Endodermal cell (in vitro differentiated cells): ENCODE results near the gene NDUFA12. TPM values are rescaled to one million over a fixed set of nuclear protein-coding genes. Genes with fewer than 3 reads are reported as not detected.

Experiments
- DNase-seq: peaks from one replicate; pipeline ENCODE4 v3.0.0-alpha.2; 2017
- H3K27ac ChIP-seq: 2 replicates; pipeline ENCODE4 v1.5.1; 2013; ENCODE audit warnings: mild to moderate bottlenecking, low read depth, low read length, moderate library complexity
- H3K27me3 ChIP-seq: 2 replicates; pipeline ENCODE4 v1.6.1; 2013; ENCODE audit warnings: mild to moderate bottlenecking, low read length, moderate library complexity; ENCODE audit not compliant: insufficient read depth, control insufficient read depth, poor library complexity, severe bottlenecking
- H3K36me3 ChIP-seq: 2 replicates; pipeline ENCODE4 v1.7.0; 2013; ENCODE audit warnings: mild to moderate bottlenecking, low read length, moderate library complexity; ENCODE audit not compliant: control insufficient read depth, insufficient read depth
- H3K4me1 ChIP-seq: one replicate; pipeline ENCODE4 v1.7.0; 2013; ENCODE audit warnings: low read length; ENCODE audit not compliant: control insufficient read depth, insufficient read depth
- H3K4me3 ChIP-seq: 2 replicates; pipeline ENCODE4 v1.5.1; 2013; ENCODE audit warnings: mild to moderate bottlenecking, low read length, moderate library complexity
- H3K9ac ChIP-seq: 2 replicates; pipeline ENCODE4 v1.6.1; 2013; ENCODE audit warnings: mild to moderate bottlenecking, low read length, moderate library complexity; ENCODE audit not compliant: poor library complexity, severe bottlenecking; ENCODE audit errors: extremely low read depth
- H3K9me3 ChIP-seq: 2 replicates; pipeline ENCODE4 v1.6.1; 2013; ENCODE audit warnings: mild to moderate bottlenecking, low read length, moderate library complexity; ENCODE audit not compliant: control insufficient read depth
- H3K27ac Mint-ChIP-seq: 2 replicates; pipeline ENCODE4 v1.8.0; 2020; ENCODE audit warnings: mixed read lengths
- H3K27me3 Mint-ChIP-seq: 2 replicates; pipeline ENCODE4 v1.8.0; 2021; ENCODE audit warnings: mild to moderate bottlenecking, mixed read lengths; ENCODE audit not compliant: insufficient read depth
- H3K36me3 Mint-ChIP-seq: 2 replicates; pipeline ENCODE4 v1.8.0; 2020; ENCODE audit warnings: low read depth, mixed read lengths
- H3K4me1 Mint-ChIP-seq: 2 replicates; pipeline ENCODE4 v1.8.0; 2020; ENCODE audit warnings: mixed read lengths
- H3K4me3 Mint-ChIP-seq: 2 replicates; pipeline ENCODE4 v1.8.0; 2020; ENCODE audit warnings: mild to moderate bottlenecking, moderate library complexity, mixed read lengths
- H3K9me3 Mint-ChIP-seq: 2 replicates; pipeline ENCODE4 v1.8.0; 2020; ENCODE audit warnings: mild to moderate bottlenecking, mixed read lengths
- CTCF ChIP-seq: fragments of 200-600 bp; sonication (generic); conservative IDR thresholded peaks from 2 replicates; pipeline ENCODE4 v1.5.0; 2021; ENCODE audit warnings: antibody characterized with exemption, mild to moderate bottlenecking
- WGBS, 2 experiments: methylation state at CpG; one replicate each; pipeline versions ENCODE4 v1.1.5 to v1.1.7; 2013; ENCODE audit warnings: missing lambda C conversion rate in 2 of 2, mixed read lengths in 1 of 2; ENCODE audit not compliant: insufficient coverage in 1 of 2, insufficient read length in 1 of 2; 5-methylcytosine and 5-hydroxymethylcytosine counted together
- total RNA-seq, 2 donors: library from RNA; stranded (reverse); fragmentation: NEBNext Ultra II Directional in 1 of 2; extraction: Animal tissue kit (Norgen Biotek cat#: 25700) in 1 of 2; gene quantifications; 2 replicates in 1 of 2; 3 replicates in 1 of 2; pipeline ENCODE4 v1.2.1, GENCODE V29; 2021

NDUFA12 gene
- total RNA-seq, 2 donors from 2014 or later, result 113 to 131 TPM

DNA sequence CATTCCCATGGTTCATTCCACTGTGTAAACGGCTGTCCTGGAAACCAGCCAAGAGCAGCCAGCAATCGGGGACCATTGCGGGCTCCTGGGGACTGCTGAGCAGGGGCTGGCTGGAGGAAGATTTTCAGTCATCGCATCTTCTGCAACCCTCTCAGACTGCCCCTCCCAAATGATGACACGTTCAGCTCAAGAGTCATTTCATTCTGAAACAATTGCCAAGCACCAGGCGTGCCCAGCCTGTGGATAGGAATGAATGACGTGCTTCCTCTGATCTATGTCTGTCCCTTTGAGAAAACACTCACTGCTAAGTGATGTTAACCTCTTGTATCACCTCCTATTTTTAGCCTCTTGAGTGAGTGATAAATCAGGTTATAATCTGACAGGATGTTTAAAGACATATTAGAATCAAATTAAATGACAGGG lies 62.0 kb downstream of the NDUFA12 start:
- no peak overlapping the region for H3K27ac ChIP-seq
- no peak overlapping the region for H3K27ac Mint-ChIP-seq
- no peaks in the 10 kb centered on the region for H3K27me3 Mint-ChIP-seq
- no peak overlapping the region for H3K9ac ChIP-seq
- no peak overlapping the region for H3K4me3 Mint-ChIP-seq
- no peaks in the 10 kb centered on the region for H3K9me3 ChIP-seq
- H3K36me3 Mint-ChIP-seq, result no peaks in the 10 kb centered on the region
- H3K9me3 Mint-ChIP-seq, result no peaks in the 10 kb centered on the region
- H3K36me3 ChIP-seq, result no peaks in the 10 kb centered on the region
- no peak overlapping the region for H3K4me3 ChIP-seq
- H3K4me1 ChIP-seq, result peaks cover 5% of the 10 kb centered on the region
- TF ChIP-seq CTCF, result no peak
- H3K27me3 ChIP-seq, result no peaks in the 10 kb centered on the region
- 50 to 80% methylated on average over 2 to 7 of the region's 7 CpGs for WGBS, 2 experiments
- peaks cover 20% of the 10 kb centered on the region for H3K4me1 Mint-ChIP-seq
- no peak for DNase-seq

GRCh38 chr12:94940771-94941170 lies 62.7 kb downstream of the NDUFA12 start:
- Histone ChIP-seq H3K4me3 (no peak overlapping the region), H3K9ac (no peak overlapping the region), H3K27ac (no peak overlapping the region), H3K9me3 (no peaks in the 10 kb centered on the region), H3K4me1 (peaks cover 5% of the 10 kb centered on the region), H3K27me3 (no peaks in the 10 kb centered on the region), H3K36me3 (no peaks in the 10 kb centered on the region)
- Mint-ChIP-seq H3K36me3 (no peaks in the 10 kb centered on the region), H3K4me3 (no peak overlapping the region), H3K27ac (no peak overlapping the region), H3K27me3 (no peaks in the 10 kb centered on the region), H3K9me3 (no peaks in the 10 kb centered on the region), H3K4me1 (peaks cover 20% of the 10 kb centered on the region)
- no peak for TF ChIP-seq CTCF
- DNase-seq, result no peak
- 91 to 95% methylated on average over 3 to 9 of the region's 9 CpGs for WGBS, 2 experiments

DNA sequence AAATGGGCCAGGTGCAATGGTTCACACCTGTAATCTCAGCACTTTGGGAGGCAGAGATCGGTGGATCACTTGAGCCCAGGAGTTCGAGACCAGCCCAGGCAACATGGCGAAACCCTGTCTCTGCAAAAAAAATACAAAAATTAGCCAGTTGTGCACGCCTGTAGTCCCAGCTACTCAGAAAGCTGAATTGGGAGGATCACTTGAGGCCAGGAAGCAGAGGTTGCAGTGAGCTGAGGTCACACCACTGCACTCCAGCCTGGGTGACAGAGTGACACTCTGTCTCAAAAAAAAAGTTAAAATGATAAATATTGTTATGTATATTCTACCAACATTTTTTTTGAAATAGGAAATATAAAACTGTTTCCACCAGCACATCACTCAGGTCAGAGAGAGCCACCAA lies 64.9 kb downstream of the NDUFA12 start:
- no peak overlapping the region for H3K27ac Mint-ChIP-seq
- H3K36me3 Mint-ChIP-seq, result no peaks in the 10 kb centered on the region
- 93 to 96% methylated on average over 4 of the region's 4 CpGs for WGBS, 2 experiments
- H3K36me3 ChIP-seq, result no peaks in the 10 kb centered on the region
- no peak for DNase-seq
- H3K27me3 ChIP-seq, result no peaks in the 10 kb centered on the region
- H3K9ac ChIP-seq, result no peak overlapping the region
- no peak overlapping the region for H3K4me3 Mint-ChIP-seq
- no peaks in the 10 kb centered on the region for H3K9me3 ChIP-seq
- no peaks in the 10 kb centered on the region for H3K27me3 Mint-ChIP-seq
- H3K4me1 Mint-ChIP-seq, result peaks cover 23% of the 10 kb centered on the region
- H3K4me1 ChIP-seq, result peaks cover 5% of the 10 kb centered on the region
- no peak overlapping the region for H3K4me3 ChIP-seq
- no peaks in the 10 kb centered on the region for H3K9me3 Mint-ChIP-seq
- no peak for TF ChIP-seq CTCF
- H3K27ac ChIP-seq, result no peak overlapping the region
